Measurements from ENCODE around the gene DRC7. TPM values are rescaled to one million over a fixed set of nuclear protein-coding genes. Genes with fewer than 3 reads are reported as not detected.

The DRC7 gene
- total RNA-seq, 1 donor from 2014 or later, result 0.41 TPM

DNA sequence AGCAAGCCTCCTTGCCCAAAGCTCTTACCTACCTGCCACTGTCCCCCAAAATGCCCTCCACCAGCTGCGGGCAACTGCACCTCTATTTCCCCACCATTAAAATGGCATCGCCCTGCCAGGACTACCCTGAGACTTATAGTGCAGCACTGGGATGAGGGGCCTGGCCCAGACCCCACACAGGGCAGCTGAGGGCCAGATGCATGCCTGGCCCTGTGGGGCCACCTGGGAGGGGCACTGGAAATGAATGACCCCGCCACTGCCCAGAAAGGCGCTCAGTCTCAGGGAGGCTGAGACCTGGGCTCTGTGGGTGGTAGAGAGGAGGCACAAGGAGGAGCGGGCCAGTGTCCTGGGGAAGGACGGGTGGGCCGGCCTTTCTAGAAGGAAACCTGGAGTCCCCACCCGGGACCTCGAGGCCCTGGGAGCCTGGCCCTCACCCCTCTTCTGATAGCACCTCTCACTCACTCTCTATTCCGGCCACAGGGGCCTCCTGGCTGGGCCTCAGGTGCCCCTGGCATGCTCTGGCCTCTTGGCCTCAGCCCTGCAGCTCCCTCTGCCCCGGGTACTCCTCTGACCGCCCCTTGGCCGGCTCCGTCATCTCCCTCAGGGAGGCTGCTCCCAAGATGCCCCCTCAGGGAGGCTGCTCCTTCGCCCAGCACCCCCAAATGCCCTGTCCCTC lies 67.9 kb downstream of the DRC7 start:
- H3K4me1 ChIP-seq, result peaks cover 2% of the 10 kb centered on the region
- H3K36me3 ChIP-seq, result no peaks in the 10 kb centered on the region
- no peaks in the 10 kb centered on the region for H3K27me3 ChIP-seq
- no peaks in the 10 kb centered on the region for H3K9me3 Mint-ChIP-seq
- no peak overlapping the region for H3K4me3 Mint-ChIP-seq
- H3K4me3 ChIP-seq, result no peak overlapping the region
- H4K20me1 ChIP-seq (ENCODE audit: low read depth), result no peaks in the 10 kb centered on the region
- H3K36me3 Mint-ChIP-seq, result peaks cover 3% of the 10 kb centered on the region
- no peaks in the 10 kb centered on the region for H3K79me2 ChIP-seq (ENCODE audit: low read depth)
- H3K4me2 ChIP-seq, result no peak overlapping the region
- H3K9ac ChIP-seq, result no peak overlapping the region
- H3K27me3 Mint-ChIP-seq (ENCODE audit: insufficient read depth, low read depth), result peaks cover 9% of the 10 kb centered on the region
- DNase-seq (ENCODE audit: low spot score), result no peak
- TF ChIP-seq EZH2 (IDR thresholded peaks at IDR 0.05) (no peak), EZH2phosphoT487 (IDR thresholded peaks at IDR 0.05) (no peak)
- TF ChIP-seq, protein P1, sequence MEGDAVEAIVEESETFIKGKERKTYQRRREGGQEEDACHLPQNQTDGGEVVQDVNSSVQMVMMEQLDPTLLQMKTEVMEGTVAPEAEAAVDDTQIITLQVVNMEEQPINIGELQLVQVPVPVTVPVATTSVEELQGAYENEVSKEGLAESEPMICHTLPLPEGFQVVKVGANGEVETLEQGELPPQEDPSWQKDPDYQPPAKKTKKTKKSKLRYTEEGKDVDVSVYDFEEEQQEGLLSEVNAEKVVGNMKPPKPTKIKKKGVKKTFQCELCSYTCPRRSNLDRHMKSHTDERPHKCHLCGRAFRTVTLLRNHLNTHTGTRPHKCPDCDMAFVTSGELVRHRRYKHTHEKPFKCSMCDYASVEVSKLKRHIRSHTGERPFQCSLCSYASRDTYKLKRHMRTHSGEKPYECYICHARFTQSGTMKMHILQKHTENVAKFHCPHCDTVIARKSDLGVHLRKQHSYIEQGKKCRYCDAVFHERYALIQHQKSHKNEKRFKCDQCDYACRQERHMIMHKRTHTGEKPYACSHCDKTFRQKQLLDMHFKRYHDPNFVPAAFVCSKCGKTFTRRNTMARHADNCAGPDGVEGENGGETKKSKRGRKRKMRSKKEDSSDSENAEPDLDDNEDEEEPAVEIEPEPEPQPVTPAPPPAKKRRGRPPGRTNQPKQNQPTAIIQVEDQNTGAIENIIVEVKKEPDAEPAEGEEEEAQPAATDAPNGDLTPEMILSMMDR (IDR thresholded peaks at IDR 0.05), result no peak
- H2AFZ ChIP-seq (replicated peaks), result no peak overlapping the region
- H3K4me1 Mint-ChIP-seq, result peaks cover 7% of the 10 kb centered on the region
- peak overlapping the region; percentile 96 for H3K27ac Mint-ChIP-seq
- H3K27ac ChIP-seq, result no peak overlapping the region
- H3K9me3 ChIP-seq (ENCODE audit: low read depth), result no peaks in the 10 kb centered on the region
- H3F3A ChIP-seq (ENCODE audit: low read depth), result no peaks in the 10 kb centered on the region

DNA sequence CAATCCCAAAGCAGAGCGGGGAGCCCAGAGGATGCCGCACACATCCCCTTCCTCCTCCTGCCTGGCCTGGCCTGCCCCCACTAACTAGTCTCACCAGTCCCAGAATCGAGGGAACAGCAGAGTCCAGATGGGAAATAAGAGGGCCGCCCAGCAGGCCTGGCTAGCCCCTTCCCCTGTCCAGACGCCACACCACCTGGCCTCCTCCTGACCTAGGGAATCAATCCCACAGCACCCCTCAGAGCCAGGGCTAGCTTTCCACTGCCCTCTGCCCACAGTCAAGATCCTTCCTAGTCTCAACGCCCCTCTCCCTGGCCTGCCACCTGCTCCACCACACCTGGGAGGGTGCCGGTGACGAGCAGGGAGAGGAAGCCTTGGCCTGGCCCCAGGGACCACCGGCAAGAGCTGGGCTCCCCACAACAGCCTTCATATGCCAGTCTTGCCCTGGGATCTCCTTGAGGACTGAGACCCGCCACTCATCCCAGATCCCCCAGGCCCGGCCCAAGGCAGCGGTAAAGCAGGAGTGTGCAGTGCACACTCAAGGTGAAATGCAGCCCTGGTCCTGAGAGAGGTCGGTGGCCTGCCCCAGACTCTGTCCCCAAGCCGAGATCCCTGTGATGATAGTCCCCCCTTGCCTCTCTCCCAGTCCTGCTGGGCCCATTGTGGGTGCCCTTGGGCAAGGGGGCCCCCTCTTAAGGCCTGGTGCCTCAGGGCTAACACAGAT lies 68.8 kb downstream of the DRC7 start:
- no peaks in the 10 kb centered on the region for H3K27me3 ChIP-seq
- Mint-ChIP-seq H3K9me3 (no peaks in the 10 kb centered on the region), H3K4me1 (peaks cover 7% of the 10 kb centered on the region), H3K4me3 (no peak overlapping the region), H3K36me3 (peaks cover 3% of the 10 kb centered on the region), H3K27ac (peak overlapping the region; percentile 96), H3K27me3 (ENCODE audit: insufficient read depth, low read depth) (peaks cover 9% of the 10 kb centered on the region)
- no peak overlapping the region for H2AFZ ChIP-seq (replicated peaks)
- H3K36me3 ChIP-seq, result no peaks in the 10 kb centered on the region
- H4K20me1 ChIP-seq (ENCODE audit: low read depth), result no peaks in the 10 kb centered on the region
- no peak overlapping the region for H3K4me2 ChIP-seq
- no peaks in the 10 kb centered on the region for H3K9me3 ChIP-seq (ENCODE audit: low read depth)
- no peaks in the 10 kb centered on the region for H3K79me2 ChIP-seq (ENCODE audit: low read depth)
- DNase-seq (ENCODE audit: low spot score), result no peak
- H3K27ac ChIP-seq, result no peak overlapping the region
- H3K4me1 ChIP-seq, result peaks cover 2% of the 10 kb centered on the region
- no peak overlapping the region for H3K9ac ChIP-seq
- H3F3A ChIP-seq (ENCODE audit: low read depth), result no peaks in the 10 kb centered on the region
- no peak overlapping the region for H3K4me3 ChIP-seq
- TF ChIP-seq EZH2phosphoT487 (IDR thresholded peaks at IDR 0.05) (no peak), EZH2 (IDR thresholded peaks at IDR 0.05) (no peak)
- TF ChIP-seq, protein P1 (IDR thresholded peaks at IDR 0.05), result no peak

DNA sequence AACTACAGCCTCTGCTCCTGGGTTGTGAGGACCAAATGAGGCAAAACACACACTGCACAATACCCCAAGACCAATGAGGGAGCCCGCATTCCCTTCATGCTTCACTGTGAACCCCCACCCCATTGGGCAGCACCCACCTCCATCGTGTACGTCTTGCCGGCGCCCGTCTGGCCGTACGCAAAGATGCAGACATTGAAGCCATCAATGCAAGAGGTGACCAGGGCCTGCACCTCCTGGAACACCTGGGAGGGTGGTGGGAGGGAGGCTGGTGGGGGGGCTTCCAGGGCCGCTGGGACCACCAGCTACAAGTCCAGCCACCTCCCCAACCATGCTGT lies 69.4 kb downstream of the DRC7 start:
- H3K4me3 ChIP-seq, result no peak overlapping the region
- TF ChIP-seq EZH2 (IDR thresholded peaks at IDR 0.05) (no peak), EZH2phosphoT487 (IDR thresholded peaks at IDR 0.05) (no peak)
- TF ChIP-seq, protein P1 (IDR thresholded peaks at IDR 0.05), result no peak
- Mint-ChIP-seq H3K4me1 (peaks cover 7% of the 10 kb centered on the region), H3K36me3 (peaks cover 3% of the 10 kb centered on the region), H3K27ac (no peak overlapping the region), H3K9me3 (no peaks in the 10 kb centered on the region), H3K27me3 (ENCODE audit: insufficient read depth, low read depth) (peaks cover 9% of the 10 kb centered on the region), H3K4me3 (no peak overlapping the region)
- no peaks in the 10 kb centered on the region for H4K20me1 ChIP-seq (ENCODE audit: low read depth)
- no peak overlapping the region for H3K4me2 ChIP-seq
- no peaks in the 10 kb centered on the region for H3K9me3 ChIP-seq (ENCODE audit: low read depth)
- no peaks in the 10 kb centered on the region for H3K27me3 ChIP-seq
- H3K36me3 ChIP-seq, result no peaks in the 10 kb centered on the region
- peaks cover 2% of the 10 kb centered on the region for H3K4me1 ChIP-seq
- H3K9ac ChIP-seq, result no peak overlapping the region
- no peak for DNase-seq (ENCODE audit: low spot score)
- no peak overlapping the region for H2AFZ ChIP-seq (replicated peaks)
- H3F3A ChIP-seq (ENCODE audit: low read depth), result no peaks in the 10 kb centered on the region
- no peak overlapping the region for H3K27ac ChIP-seq
- H3K79me2 ChIP-seq (ENCODE audit: low read depth), result no peaks in the 10 kb centered on the region

Data from neural progenitor cell (in vitro differentiated cells).